T-helper 22 cell (primary cell): ENCODE data around the gene ESF1.
"Not testable (repeated sequence)": the region's sequence is repeated elsewhere in the genome, so short reads cannot be mapped to it uniquely, and the experiment has no call there.

Source experiments
- DNase-seq: peaks from one replicate; pipeline ENCODE4 v3.0.0-alpha.2; 2020; ENCODE audit warnings: low read depth

Gene ESF1

GRCh38 chr20:13739731-13740649 is 44.7 kb downstream of the ESF1 start:
- DNase-seq = no peak

GRCh38 chr20:13738187-13738586 is 46.5 kb downstream of the ESF1 start:
- not testable (repeated sequence) for DNase-seq

GRCh38 chr20:13736436-13737191 is 48.1 kb downstream of the ESF1 start:
- no peak for DNase-seq

GRCh38 chr20:13735826-13736225 is 48.9 kb downstream of the ESF1 start:
- no peak for DNase-seq

GRCh38 chr20:13723011-13723410 is 61.7 kb downstream of the ESF1 start:
- DNase-seq = no peak

GRCh38 chr20:13718171-13718570 is 66.5 kb downstream of the ESF1 start:
- no peak for DNase-seq

GRCh38 chr20:13717631-13718044 is 67.1 kb downstream of the ESF1 start:
- DNase-seq = no peak

GRCh38 chr20:13715171-13715570 is 69.5 kb downstream of the ESF1 start:
- no peak for DNase-seq

GRCh38 chr20:13708234-13708633 is 76.5 kb downstream of the ESF1 start:
- no peak for DNase-seq

- DNase-seq = no peak
Measured at GRCh38 chr20:13703265-13703664, 81.5 kb downstream of the ESF1 start.

- no peak for DNase-seq
Measured at GRCh38 chr20:13701486-13701885, 83.2 kb downstream of the ESF1 start.

- no peak for DNase-seq
Measured at GRCh38 chr20:13700761-13701160, 84.0 kb downstream of the ESF1 start.

- DNase-seq = no peak
Measured at GRCh38 chr20:13694420-13695150, 90.1 kb downstream of the ESF1 start.

- DNase-seq = no peak
Measured at GRCh38 chr20:13692802-13693736, 91.7 kb downstream of the ESF1 start.

GRCh38 chr20:13690943-13691342 is 93.8 kb downstream of the ESF1 start:
- no peak for DNase-seq

- no peak for DNase-seq
Measured at GRCh38 chr20:13687815-13688214, 96.9 kb downstream of the ESF1 start.

- DNase-seq = no peak
Measured at GRCh38 chr20:13685623-13686022, 99.1 kb downstream of the ESF1 start.

- DNase-seq = no peak
Measured at GRCh38 chr20:13684566-13685222, 100.0 kb downstream of the ESF1 start.

GRCh38 chr20:13683833-13684232 is 100.9 kb downstream of the ESF1 start:
- DNase-seq = no peak

- no peak for DNase-seq
Measured at GRCh38 chr20:13681248-13682125, 103.2 kb downstream of the ESF1 start.
